ENCODE data around the gene ARHGAP42.

ARHGAP42 gene

GRCh38 chr11:100961633-100962032, 274.5 kb downstream of the ARHGAP42 start:
- Histone ChIP-seq H3K4me1 (ENCODE audit: control insufficient read depth, insufficient read depth, low read length, unreplicated experiment) (no peaks in the 10 kb centered on the region), H3K4me3 (ENCODE audit: low read depth, low read length) (no peak overlapping the region), H3K79me2 (ENCODE audit: control insufficient read depth, insufficient read depth, low read length, unreplicated experiment) (no peaks in the 10 kb centered on the region), H3K36me3 (ENCODE audit: insufficient read depth, low read length) (peaks cover 5% of the 10 kb centered on the region; the same call in 1 of the 2 replicates), H2AFZ (ENCODE audit: low read length, unreplicated experiment) (no peak overlapping the region), H3K27me3 (ENCODE audit: insufficient read depth, low read length) (no peaks in the 10 kb centered on the region), H3K27ac (ENCODE audit: low read depth, low read length) (no peak overlapping the region)

GRCh38 chr11:100963375-100963774, 276.3 kb downstream of the ARHGAP42 start:
- H3K79me2 ChIP-seq (ENCODE audit: control insufficient read depth, insufficient read depth, low read length, unreplicated experiment), result no peaks in the 10 kb centered on the region
- H3K27me3 ChIP-seq (ENCODE audit: insufficient read depth, low read length), result no peaks in the 10 kb centered on the region
- no peak overlapping the region for H2AFZ ChIP-seq (ENCODE audit: low read length, unreplicated experiment)
- H3K36me3 ChIP-seq (ENCODE audit: insufficient read depth, low read length), result peaks cover 5% of the 10 kb centered on the region; the same call in 1 of the 2 replicates
- H3K4me1 ChIP-seq (ENCODE audit: control insufficient read depth, insufficient read depth, low read length, unreplicated experiment), result no peaks in the 10 kb centered on the region
- H3K4me3 ChIP-seq (ENCODE audit: low read depth, low read length), result no peak overlapping the region
- H3K27ac ChIP-seq (ENCODE audit: low read depth, low read length), result no peak overlapping the region

- no peaks in the 10 kb centered on the region for H3K4me1 ChIP-seq (ENCODE audit: control insufficient read depth, insufficient read depth, low read length, unreplicated experiment)
- no peaks in the 10 kb centered on the region for H3K27me3 ChIP-seq (ENCODE audit: insufficient read depth, low read length)
- H3K4me3 ChIP-seq (ENCODE audit: low read depth, low read length), result no peak overlapping the region
- H3K36me3 ChIP-seq (ENCODE audit: insufficient read depth, low read length), result peaks cover 5% of the 10 kb centered on the region; the same call in 1 of the 2 replicates
- no peak overlapping the region for H3K27ac ChIP-seq (ENCODE audit: low read depth, low read length)
- no peaks in the 10 kb centered on the region for H3K79me2 ChIP-seq (ENCODE audit: control insufficient read depth, insufficient read depth, low read length, unreplicated experiment)
- no peak overlapping the region for H2AFZ ChIP-seq (ENCODE audit: low read length, unreplicated experiment)
Measured at GRCh38 chr11:100964435-100964834, 277.3 kb downstream of the ARHGAP42 start.

GRCh38 chr11:100965346-100965745, 278.3 kb downstream of the ARHGAP42 start:
- no peak overlapping the region for H3K27ac ChIP-seq (ENCODE audit: low read depth, low read length)

DNA sequence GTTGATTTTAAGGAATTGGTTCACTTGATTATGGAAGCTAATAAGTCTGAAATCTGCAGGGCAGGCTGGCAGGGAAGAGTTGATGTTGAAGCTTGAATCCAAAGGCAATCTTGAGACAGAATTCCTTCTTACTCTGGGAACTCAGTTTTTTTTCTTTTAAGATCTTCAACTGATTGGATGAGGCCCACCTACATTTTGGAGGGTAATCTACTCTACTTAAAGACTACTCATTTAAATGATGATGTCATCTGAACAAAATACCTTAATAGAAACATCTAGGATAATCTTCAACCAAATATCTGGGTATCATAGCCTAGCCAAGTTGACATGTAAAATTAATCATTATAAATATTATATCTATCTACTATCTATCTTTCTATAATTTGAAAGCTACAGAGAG, 279.3 kb downstream of the ARHGAP42 start:
- Histone ChIP-seq H3K79me2 (ENCODE audit: control insufficient read depth, insufficient read depth, low read length, unreplicated experiment) (no peaks in the 10 kb centered on the region), H3K27ac (ENCODE audit: low read depth, low read length) (no peak overlapping the region), H2AFZ (ENCODE audit: low read length, unreplicated experiment) (no peak overlapping the region), H3K36me3 (ENCODE audit: insufficient read depth, low read length) (peaks cover 5% of the 10 kb centered on the region; the same call in 1 of the 2 replicates), H3K4me3 (ENCODE audit: low read depth, low read length) (no peak overlapping the region), H3K4me1 (ENCODE audit: control insufficient read depth, insufficient read depth, low read length, unreplicated experiment) (no peaks in the 10 kb centered on the region), H3K27me3 (ENCODE audit: insufficient read depth, low read length) (no peaks in the 10 kb centered on the region)

More at GRCh38 chr11:100965346-100965745, 278.3 kb downstream of the ARHGAP42 start:
- no peaks in the 10 kb centered on the region for H3K79me2 ChIP-seq (ENCODE audit: control insufficient read depth, insufficient read depth, low read length, unreplicated experiment)
- H3K27me3 ChIP-seq (ENCODE audit: insufficient read depth, low read length), result no peaks in the 10 kb centered on the region
- peaks cover 5% of the 10 kb centered on the region; the same call in 1 of the 2 replicates for H3K36me3 ChIP-seq (ENCODE audit: insufficient read depth, low read length)
- H3K4me3 ChIP-seq (ENCODE audit: low read depth, low read length), result no peak overlapping the region
- no peak overlapping the region for H2AFZ ChIP-seq (ENCODE audit: low read length, unreplicated experiment)
- H3K4me1 ChIP-seq (ENCODE audit: control insufficient read depth, insufficient read depth, low read length, unreplicated experiment), result no peaks in the 10 kb centered on the region

DNA sequence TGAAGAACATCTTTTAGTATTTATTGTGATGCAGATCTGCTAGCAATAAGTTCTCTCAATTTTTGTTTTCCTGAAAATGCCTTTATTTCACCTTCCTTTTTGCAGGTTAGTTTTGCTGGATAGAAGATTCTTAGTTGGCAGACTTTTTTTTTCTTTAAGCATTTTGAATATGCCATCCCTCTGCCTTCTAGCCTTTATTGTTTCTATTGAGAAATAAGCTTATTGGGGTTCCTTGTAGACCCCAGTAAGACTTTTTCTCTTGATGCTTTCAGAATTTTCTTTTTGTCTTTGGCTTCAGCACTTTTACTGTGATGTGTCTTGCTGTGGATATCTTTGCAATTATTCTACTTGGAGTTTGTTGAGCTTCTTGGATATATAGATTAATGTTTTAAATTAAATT, 281.9 kb downstream of the ARHGAP42 start:
- Histone ChIP-seq H3K4me1 (ENCODE audit: control insufficient read depth, insufficient read depth, low read length, unreplicated experiment) (no peaks in the 10 kb centered on the region), H3K27me3 (ENCODE audit: insufficient read depth, low read length) (no peaks in the 10 kb centered on the region), H3K36me3 (ENCODE audit: insufficient read depth, low read length) (no peaks in the 10 kb centered on the region), H2AFZ (ENCODE audit: low read length, unreplicated experiment) (no peak overlapping the region), H3K79me2 (ENCODE audit: control insufficient read depth, insufficient read depth, low read length, unreplicated experiment) (no peaks in the 10 kb centered on the region), H3K27ac (ENCODE audit: low read depth, low read length) (no peak overlapping the region), H3K4me3 (ENCODE audit: low read depth, low read length) (no peak overlapping the region)

- H3K4me3 ChIP-seq (ENCODE audit: low read depth, low read length), result no peak overlapping the region
- no peaks in the 10 kb centered on the region for H3K79me2 ChIP-seq (ENCODE audit: control insufficient read depth, insufficient read depth, low read length, unreplicated experiment)
- H3K4me1 ChIP-seq (ENCODE audit: control insufficient read depth, insufficient read depth, low read length, unreplicated experiment), result no peaks in the 10 kb centered on the region
- H3K36me3 ChIP-seq (ENCODE audit: insufficient read depth, low read length), result no peaks in the 10 kb centered on the region
- no peaks in the 10 kb centered on the region for H3K27me3 ChIP-seq (ENCODE audit: insufficient read depth, low read length)
- no peak overlapping the region for H3K27ac ChIP-seq (ENCODE audit: low read depth, low read length)
- H2AFZ ChIP-seq (ENCODE audit: low read length, unreplicated experiment), result no peak overlapping the region
Measured at GRCh38 chr11:100970283-100971164, 283.4 kb downstream of the ARHGAP42 start.

- Histone ChIP-seq H2AFZ (ENCODE audit: low read length, unreplicated experiment) (no peak overlapping the region), H3K4me3 (ENCODE audit: low read depth, low read length) (no peak overlapping the region), H3K36me3 (ENCODE audit: insufficient read depth, low read length) (no peaks in the 10 kb centered on the region), H3K27me3 (ENCODE audit: insufficient read depth, low read length) (no peaks in the 10 kb centered on the region), H3K27ac (ENCODE audit: low read depth, low read length) (no peak overlapping the region), H3K4me1 (ENCODE audit: control insufficient read depth, insufficient read depth, low read length, unreplicated experiment) (no peaks in the 10 kb centered on the region), H3K79me2 (ENCODE audit: control insufficient read depth, insufficient read depth, low read length, unreplicated experiment) (no peaks in the 10 kb centered on the region)
Measured at GRCh38 chr11:100972046-100972445, 285.0 kb downstream of the ARHGAP42 start.

GRCh38 chr11:100978442-100978841, 291.4 kb downstream of the ARHGAP42 start:
- Histone ChIP-seq H2AFZ (ENCODE audit: low read length, unreplicated experiment) (no peak overlapping the region), H3K79me2 (ENCODE audit: control insufficient read depth, insufficient read depth, low read length, unreplicated experiment) (no peaks in the 10 kb centered on the region), H3K4me1 (ENCODE audit: control insufficient read depth, insufficient read depth, low read length, unreplicated experiment) (no peaks in the 10 kb centered on the region), H3K4me3 (ENCODE audit: low read depth, low read length) (no peak overlapping the region), H3K36me3 (ENCODE audit: insufficient read depth, low read length) (no peaks in the 10 kb centered on the region), H3K27me3 (ENCODE audit: insufficient read depth, low read length) (no peaks in the 10 kb centered on the region), H3K27ac (ENCODE audit: low read depth, low read length) (no peak overlapping the region)

GRCh38 chr11:100978939-100979338, 291.9 kb downstream of the ARHGAP42 start:
- H3K36me3 ChIP-seq (ENCODE audit: insufficient read depth, low read length), result no peaks in the 10 kb centered on the region
- no peaks in the 10 kb centered on the region for H3K79me2 ChIP-seq (ENCODE audit: control insufficient read depth, insufficient read depth, low read length, unreplicated experiment)
- H2AFZ ChIP-seq (ENCODE audit: low read length, unreplicated experiment), result no peak overlapping the region
- no peak overlapping the region for H3K4me3 ChIP-seq (ENCODE audit: low read depth, low read length)
- no peaks in the 10 kb centered on the region for H3K4me1 ChIP-seq (ENCODE audit: control insufficient read depth, insufficient read depth, low read length, unreplicated experiment)
- no peak overlapping the region for H3K27ac ChIP-seq (ENCODE audit: low read depth, low read length)
- no peaks in the 10 kb centered on the region for H3K27me3 ChIP-seq (ENCODE audit: insufficient read depth, low read length)

- no peak overlapping the region for H2AFZ ChIP-seq (ENCODE audit: low read length, unreplicated experiment)
- H3K36me3 ChIP-seq (ENCODE audit: insufficient read depth, low read length), result no peaks in the 10 kb centered on the region
- no peak overlapping the region for H3K4me3 ChIP-seq (ENCODE audit: low read depth, low read length)
Measured at GRCh38 chr11:100980156-100980555, 293.1 kb downstream of the ARHGAP42 start.

More at GRCh38 chr11:100980156-100980555, 293.1 kb downstream of the ARHGAP42 start:
- Histone ChIP-seq H3K27me3 (ENCODE audit: insufficient read depth, low read length) (no peaks in the 10 kb centered on the region), H3K79me2 (ENCODE audit: control insufficient read depth, insufficient read depth, low read length, unreplicated experiment) (no peaks in the 10 kb centered on the region), H3K27ac (ENCODE audit: low read depth, low read length) (no peak overlapping the region), H3K4me1 (ENCODE audit: control insufficient read depth, insufficient read depth, low read length, unreplicated experiment) (no peaks in the 10 kb centered on the region)

Measured in ACC112 (cell line).